AG10803 (cell line): Measurements from ENCODE around the gene VSTM1.
"Not testable (repeated sequence)": the region's sequence is repeated elsewhere in the genome, so short reads cannot be mapped to it uniquely, and the experiment has no call there.

Experiments
- DNase-seq: peaks from one replicate; pipeline ENCODE4 v3.0.0; 2010; ENCODE audit warnings: low read depth
- H3K4me3 ChIP-seq: 2 replicates; pipeline ENCODE4 v1.5.1; 2011; ENCODE audit warnings: mild to moderate bottlenecking, low read length, control low read depth
- CTCF ChIP-seq: conservative IDR thresholded peaks from 2 replicates; pipeline ENCODE4 v1.5.1; 2011; ENCODE audit warnings: mild to moderate bottlenecking, low read length, control low read depth, inconsistent platforms

Gene VSTM1

GRCh38 chr19:54104998-54105715, 41.5 kb upstream of the VSTM1 start:
- H3K4me3 ChIP-seq = no peak overlapping the region
- peak; percentile 35 for DNase-seq
- TF ChIP-seq CTCF = no peak

- peak; percentile 98 for DNase-seq
- H3K4me3 ChIP-seq = peak within 1 kb of the TSS; percentile 96
- TF ChIP-seq CTCF = no peak
Observed at GRCh38 chr19:54102421-54103169, 38.9 kb upstream of the VSTM1 start, which contains the start of gene NDUFA3. Gene NDUFA3 (plus strand): TSS chr19:54102855. CDS start chr19:54102879, 24 bp downstream.

GRCh38 chr19:54100561-54100960, 36.9 kb upstream of the VSTM1 start, which contains the start of gene OSCAR:
Gene OSCAR (minus strand): TSS chr19:54100803. CDS start chr19:54100792, 11 bp downstream.
- no peak within 1 kb of the TSS for H3K4me3 ChIP-seq
- no peak for TF ChIP-seq CTCF
- peak; percentile 21 for DNase-seq

- not testable (repeated sequence) for DNase-seq, H3K4me3 ChIP-seq
Observed at GRCh38 chr19:54099903-54100255, 36.2 kb upstream of the VSTM1 start.

- no peak for TF ChIP-seq CTCF
- DNase-seq = no peak
- H3K4me3 ChIP-seq = no peak overlapping the region
Observed at GRCh38 chr19:54099190-54099902, 35.6 kb upstream of the VSTM1 start.

GRCh38 chr19:54096617-54097106, 33.0 kb upstream of the VSTM1 start:
- peak; percentile 57 for TF ChIP-seq CTCF
- peak; percentile 68 for DNase-seq
- H3K4me3 ChIP-seq = peak overlapping the region; percentile 57

GRCh38 chr19:54095859-54096616, 32.3 kb upstream of the VSTM1 start:
- H3K4me3 ChIP-seq = peak overlapping the region; percentile 57
- DNase-seq = peak; percentile 52
